Esophagus muscularis mucosa (tissue), 4 donors: ENCODE data around the gene SYNE1.

Source experiments
- EP300 ChIP-seq: sonication (generic); formaldehyde crosslinking; IDR thresholded peaks from one replicate; pipeline ENCODE4 v1.6.1; 2017; ENCODE audit warnings: antibody characterized with exemption
- POLR2A ChIP-seq: fragments of 450-650 bp; IDR thresholded peaks from one replicate; pipeline ENCODE4 v1.6.1; 2017; ENCODE audit warnings: antibody characterized with exemption, moderate library complexity, mild to moderate bottlenecking, low read depth
- POLR2AphosphoS5 ChIP-seq, 2 donors: sonication (generic); formaldehyde crosslinking; IDR thresholded peaks; one replicate each; pipeline ENCODE4 v1.6.1; 2017; ENCODE audit warnings: antibody characterized with exemption in 2 of 2
- TF ChIP-seq, protein P1 (sequence below), 3 experiments: fragments of 200-600 bp in 2 of 3; fragments of 450-650 bp in 1 of 3; sonication (generic) in 2 of 3; IDR thresholded peaks; one replicate each; pipeline ENCODE4 v1.5.1; 2017 to 2019; ENCODE audit warnings: antibody characterized with exemption in 3 of 3, mild to moderate bottlenecking in 2 of 3, moderate library complexity in 1 of 3

GRCh38 chr6:152566103-152566875 is 70.9 kb downstream of the SYNE1 start:
- TF ChIP-seq, protein P1, sequence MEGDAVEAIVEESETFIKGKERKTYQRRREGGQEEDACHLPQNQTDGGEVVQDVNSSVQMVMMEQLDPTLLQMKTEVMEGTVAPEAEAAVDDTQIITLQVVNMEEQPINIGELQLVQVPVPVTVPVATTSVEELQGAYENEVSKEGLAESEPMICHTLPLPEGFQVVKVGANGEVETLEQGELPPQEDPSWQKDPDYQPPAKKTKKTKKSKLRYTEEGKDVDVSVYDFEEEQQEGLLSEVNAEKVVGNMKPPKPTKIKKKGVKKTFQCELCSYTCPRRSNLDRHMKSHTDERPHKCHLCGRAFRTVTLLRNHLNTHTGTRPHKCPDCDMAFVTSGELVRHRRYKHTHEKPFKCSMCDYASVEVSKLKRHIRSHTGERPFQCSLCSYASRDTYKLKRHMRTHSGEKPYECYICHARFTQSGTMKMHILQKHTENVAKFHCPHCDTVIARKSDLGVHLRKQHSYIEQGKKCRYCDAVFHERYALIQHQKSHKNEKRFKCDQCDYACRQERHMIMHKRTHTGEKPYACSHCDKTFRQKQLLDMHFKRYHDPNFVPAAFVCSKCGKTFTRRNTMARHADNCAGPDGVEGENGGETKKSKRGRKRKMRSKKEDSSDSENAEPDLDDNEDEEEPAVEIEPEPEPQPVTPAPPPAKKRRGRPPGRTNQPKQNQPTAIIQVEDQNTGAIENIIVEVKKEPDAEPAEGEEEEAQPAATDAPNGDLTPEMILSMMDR (IDR thresholded peaks at IDR 0.05): no peak
- TF ChIP-seq POLR2AphosphoS5 (IDR thresholded peaks at IDR 0.05): no peak
- no peak for TF ChIP-seq EP300
- no peak for TF ChIP-seq POLR2A
